ENCODE data around the gene FHL2. TPM values are rescaled to one million over a fixed set of nuclear protein-coding genes. Genes with fewer than 3 reads are reported as not detected.

The FHL2 gene
- total and polyA plus RNA-seq, 9 of the 15 experiments (the other 6 are each of a cell fraction or from before 2014, with no cell fraction given): 7.5 to 33.1 (median 23.9) TPM

- TF ChIP-seq MNT (conservative IDR thresholded peaks at IDR 0.05) (no peak), CTBP1 (IDR thresholded peaks at IDR 0.05; ENCODE audit: borderline replicate concordance) (0 out of 2 replicates have a peak, but pooled peaks have one; percentile 11), HEY1 (CRISPR knock-in tag; IDR thresholded peaks at IDR 0.05; ENCODE audit: borderline replicate concordance) (no peak), ZNF57 (CRISPR knock-in tag; IDR thresholded peaks at IDR 0.05) (no peak), RBM17 (IDR thresholded peaks at IDR 0.05; ENCODE audit: borderline replicate concordance, low read depth, low read length) (no peak), POLR2AphosphoS5 (IDR thresholded peaks at IDR 0.05; ENCODE audit: control insufficient read depth, insufficient read depth, low read depth, low read length) (peak; percentile 90), HNRNPL (IDR thresholded peaks at IDR 0.05; ENCODE audit: low read depth, low read length) (no peak), PML (IDR thresholded peaks at IDR 0.05; ENCODE audit: low read length) (no peak; the same call in 1 of the 2 replicates), NCOA4 (IDR thresholded peaks at IDR 0.05; ENCODE audit: partially characterized antibody) (no peak), NR0B1 (IDR thresholded peaks at IDR 0.05; ENCODE audit: partially characterized antibody) (no peak), ZNF224 (CRISPR knock-in tag; IDR thresholded peaks at IDR 0.05) (no peak), LCOR (CRISPR knock-in tag; IDR thresholded peaks at IDR 0.05) (no peak), ZNF551 (CRISPR knock-in tag; IDR thresholded peaks at IDR 0.05) (no peak), ESRRB (CRISPR knock-in tag; IDR thresholded peaks at IDR 0.05; ENCODE audit: borderline replicate concordance) (no peak), ARID1B (IDR thresholded peaks at IDR 0.05) (peak; percentile 85), HINFP (tag; conservative IDR thresholded peaks at IDR 0.05; ENCODE audit: low read depth) (no peak), ELK3 (CRISPR knock-in tag; IDR thresholded peaks at IDR 0.05) (no peak), C11orf30 (IDR thresholded peaks at IDR 0.05; ENCODE audit: low read depth) (peak; percentile 25; the same call in 1 of the 2 replicates), CREM (IDR thresholded peaks at IDR 0.05; ENCODE audit: low read depth) (peak; percentile 28; the same call in 1 of the 2 replicates), SAP30 (IDR thresholded peaks at IDR 0.05; ENCODE audit: borderline replicate concordance, insufficient read depth, low read depth, low read length, poor library complexity, severe bottlenecking) (no peak), KHSRP (IDR thresholded peaks at IDR 0.05) (no peak), ZNF316 (IDR thresholded peaks at IDR 0.05) (0 out of 2 replicates have a peak, but pooled peaks have one; percentile 25), GATAD2B (IDR thresholded peaks at IDR 0.05; ENCODE audit: borderline replicate concordance) (no peak), ZNF79 (CRISPR knock-in tag; IDR thresholded peaks at IDR 0.05; ENCODE audit: low read depth) (no peak), GTF2F1 (IDR thresholded peaks at IDR 0.05; ENCODE audit: low read depth, low read length) (no peak)
Measured at GRCh38 chr2:105417857-105418436, 19.1 kb upstream of the FHL2 start (continued).
